GM12878 (cell line): ENCODE measurements around the gene CYP1B1. TPM values are rescaled to one million over a fixed set of nuclear protein-coding genes. Genes with fewer than 3 reads are reported as not detected.

Experiments used
- ATAC-seq: fragments of 200-7000 bp; cut with Tn5 transposase; 3 replicates; pipeline ENCODE4 v1.9.1; 2020; ENCODE audit warnings: mild to moderate bottlenecking, moderate library complexity
- BruUV-seq: library from RNA; stranded (reverse); fragments of 400-500 nt; replicated peaks from 2 replicates; lab custom pipeline; 2021; lab: Mats Ljungman, UMichigan
- CTCF ChIA-PET: fragments of 300-600 bp; sonication (Branson Sonifier 250); formaldehyde crosslinking; extraction: SDS; loops from one replicate; lab custom pipeline; 2021; ENCODE audit warnings: inconsistent platforms; lab: Yijun Ruan, JAX
- POLR2A ChIA-PET: fragments of 350-600 bp; formaldehyde crosslinking; extraction: SDS; loops from one replicate; lab custom pipeline; 2021; ENCODE audit warnings: inconsistent platforms; lab: Charles Lee
- RAD21 ChIA-PET: fragments of 300-600 bp; sonication (Branson Sonifier 250); formaldehyde crosslinking; loops from one replicate; lab custom pipeline; 2023; ENCODE audit warnings: antibody characterized with exemption; ENCODE audit not compliant: unreplicated experiment; lab: Charles Lee
- SMC1A ChIA-PET: fragments of 300-600 bp; sonication (Branson Sonifier 250); formaldehyde crosslinking; loops from one replicate; lab custom pipeline; 2023; ENCODE audit not compliant: unreplicated experiment, uncharacterized antibody; lab: Charles Lee
- DNase-seq: peaks from one replicate; pipeline ENCODE4 v3.0.0-alpha.2; 2011; ENCODE audit warnings: low read depth, low spot score
- FAIRE-seq: peaks from 3 replicates; lab custom pipeline; 2011; peaks lifted over from hg19 to GRCh38; lab: Jason Lieb, UNC
- H2AFZ ChIP-seq: 2 replicates; pipeline ENCODE4 v1.6.0; 2011; ENCODE audit warnings: low read depth, low read length, control low read depth; ENCODE audit not compliant: control insufficient read depth
- H3K27ac ChIP-seq: 2 replicates; pipeline ENCODE4 v1.5.1; 2011; ENCODE audit warnings: control low read depth; ENCODE audit not compliant: control insufficient read depth, insufficient read depth
- H3K27me3 ChIP-seq, 2 experiments: replicated peaks in 1 of 2; 2 replicates each; pipeline versions ENCODE4 v1.6.0 to v1.6.1; 2011; ENCODE audit warnings: low read length in 1 of 2; ENCODE audit not compliant: control insufficient read depth in 2 of 2, insufficient read depth in 2 of 2
- H3K36me3 ChIP-seq, 2 experiments: 2 replicates each; pipeline ENCODE4 v1.5.1; 2011; ENCODE audit warnings: low read length in 1 of 2; ENCODE audit not compliant: control insufficient read depth in 2 of 2, insufficient read depth in 2 of 2
- H3K4me1 ChIP-seq: 2 replicates; pipeline ENCODE4 v1.6.1; 2011; ENCODE audit warnings: mild to moderate bottlenecking, low read length, moderate library complexity, mixed read lengths; ENCODE audit not compliant: control insufficient read depth, insufficient read depth
- H3K4me2 ChIP-seq: 2 replicates; pipeline ENCODE4 v1.6.0; 2011; ENCODE audit warnings: control low read depth; ENCODE audit not compliant: control insufficient read depth, insufficient read depth
- H3K4me3 ChIP-seq: fragments of 200-600 bp; sonication (generic); 2 replicates; pipeline ENCODE4 v1.5.1; 2016
- H3K79me2 ChIP-seq: 2 replicates; pipeline ENCODE4 v1.6.0; 2011; ENCODE audit warnings: low read length; ENCODE audit not compliant: control insufficient read depth, insufficient read depth
- H3K9ac ChIP-seq: 2 replicates; pipeline ENCODE4 v1.8.0; 2011; ENCODE audit warnings: low read length, control low read depth, mixed read lengths; ENCODE audit not compliant: control insufficient read depth, insufficient read depth
- H3K9me3 ChIP-seq: replicated peaks from 3 replicates; pipeline ENCODE4 v1.5.1; 2011; ENCODE audit warnings: mild to moderate bottlenecking, low read length; ENCODE audit not compliant: control insufficient read depth, insufficient read depth
- H4K20me1 ChIP-seq: 2 replicates; pipeline ENCODE4 v1.6.0; 2011; ENCODE audit not compliant: control insufficient read depth, insufficient read depth
- ASH2L ChIP-seq: fragments of 300-600, 200-600 bp; sonication (generic); IDR thresholded peaks from 2 replicates; pipeline ENCODE4 v1.6.1; 2017; ENCODE audit warnings: low read depth, mild to moderate bottlenecking, borderline replicate concordance
- ATF2 ChIP-seq: IDR thresholded peaks from 2 replicates; pipeline ENCODE4 v1.6.1; 2012; ENCODE audit warnings: low read length, inconsistent platforms
- BACH1 ChIP-seq: fragments of 450-650 bp; IDR thresholded peaks from 2 replicates; pipeline ENCODE4 v1.6.1; 2017; ENCODE audit warnings: mild to moderate bottlenecking, borderline replicate concordance
- CHD1 ChIP-seq: IDR thresholded peaks from 2 replicates; pipeline ENCODE4 v1.6.1; 2012; ENCODE audit warnings: low read depth, low read length, improper control_type of control experiment
- EP300 ChIP-seq, 2 experiments: fragments of 150-350 bp in 1 of 2; IDR thresholded peaks; 2 replicates each; pipeline ENCODE4 v1.6.1; 2011 to 2012; ENCODE audit warnings: low read depth in 2 of 2, low read length in 2 of 2, borderline replicate concordance in 1 of 2, improper control_type of control experiment in 1 of 2, inconsistent platforms in 1 of 2; ENCODE audit not compliant: control insufficient read depth in 1 of 2
- ETV6 ChIP-seq, 2 experiments: fragments of 450-650 bp in 1 of 2; IDR thresholded peaks in 1 of 2; conservative IDR thresholded peaks in 1 of 2; 2 replicates each; pipeline ENCODE4 v1.6.1; 2014; ENCODE audit warnings: antibody characterized with exemption in 1 of 2, borderline replicate concordance in 1 of 2, low read depth in 1 of 2, mild to moderate bottlenecking in 1 of 2, moderate library complexity in 1 of 2
- EZH2 ChIP-seq: IDR thresholded peaks from 2 replicates; pipeline ENCODE4 v1.6.1; 2012; ENCODE audit warnings: low read depth, mild to moderate bottlenecking, control low read depth, inconsistent platforms, low read length, borderline replicate concordance; ENCODE audit not compliant: control insufficient read depth
- FOXM1 ChIP-seq: IDR thresholded peaks from 2 replicates; pipeline ENCODE4 v1.6.1; 2012; ENCODE audit warnings: low read depth, mild to moderate bottlenecking, inconsistent platforms, low read length, moderate library complexity
- IKZF1 ChIP-seq: fragments of 450-650 bp; conservative IDR thresholded peaks from 2 replicates; pipeline ENCODE4 v1.6.1; 2017; ENCODE audit warnings: antibody characterized with exemption, mild to moderate bottlenecking
- IRF4 ChIP-seq: IDR thresholded peaks from 2 replicates; pipeline ENCODE4 v1.6.1; 2011; ENCODE audit warnings: low read depth, low read length
- MTA3 ChIP-seq: IDR thresholded peaks from 2 replicates; pipeline ENCODE4 v1.6.1; 2012; ENCODE audit warnings: low read length, inconsistent platforms, borderline replicate concordance
- NR2C1 ChIP-seq: fragments of 450-650 bp; IDR thresholded peaks from 2 replicates; pipeline ENCODE4 v1.6.1; 2017; ENCODE audit warnings: antibody characterized with exemption, mild to moderate bottlenecking, moderate library complexity
- PML ChIP-seq: IDR thresholded peaks from 2 replicates; pipeline ENCODE4 v1.6.1; 2012; ENCODE audit warnings: low read length, inconsistent platforms
- RBBP5 ChIP-seq: fragments of 200-600 bp; sonication (generic); conservative IDR thresholded peaks from 2 replicates; pipeline ENCODE4 v1.6.1; 2016
- REST ChIP-seq: IDR thresholded peaks from 2 replicates; pipeline ENCODE4 v1.6.1; 2012; ENCODE audit warnings: mild to moderate bottlenecking, low read depth, low read length
- SIN3A ChIP-seq: IDR thresholded peaks from 2 replicates; pipeline ENCODE4 v1.6.1; 2012; ENCODE audit warnings: low read depth, low read length, improper control_type of control experiment
- STAT3 ChIP-seq: IDR thresholded peaks from 2 replicates; pipeline ENCODE4 v1.6.1; 2011; ENCODE audit warnings: low read depth, low read length, improper control_type of control experiment
- USF1 ChIP-seq: IDR thresholded peaks from 2 replicates; pipeline ENCODE4 v1.6.1; 2011; ENCODE audit warnings: borderline replicate concordance, low read depth, mild to moderate bottlenecking, moderate library complexity, mixed read lengths, low read length; ENCODE audit not compliant: insufficient read depth; ENCODE audit errors: extremely low read length
- ZNF274 ChIP-seq: IDR thresholded peaks from one replicate; pipeline ENCODE4 v1.8.0; 2011; ENCODE audit not compliant: insufficient read length, insufficient read depth
- WGBS: methylation state at CpG from one replicate; pipeline ENCODE4 v1.1.6; 2016; ENCODE audit warnings: low lambda C conversion rate; ENCODE audit not compliant: insufficient replicate concordance, insufficient coverage; ENCODE audit errors: missing lambda C conversion rate; 5-methylcytosine and 5-hydroxymethylcytosine counted together
- in situ Hi-C: fragments of 300-500 bp; cut with MboI; formaldehyde crosslinking; loops from 9 replicates; pipeline ENCODE4 v1.14.3; 2018; ENCODE audit warnings: mixed read lengths
- intact Hi-C: fragments of 100-400 bp; cut with micrococcal nuclease; formaldehyde crosslinking; loops from one replicate; pipeline ENCODE4 v1.14.2; 2022; ENCODE audit not compliant: unreplicated experiment
- polyA plus RNA-seq, 11 experiments: library from polyadenylated mRNA; depleted of rRNA in 4 of 11; unstranded in 6 of 11; stranded (reverse) in 5 of 11; fragments of >200 nt; fragmentation: Nextera tagmentation in 4 of 11; fragmentation: Illumina TruSeq in 1 of 11; extraction: Ambion mirVana in 4 of 11; extraction: Trizol in 1 of 11; gene quantifications; 1 replicate in 1 of 11; 2 replicates in 10 of 11; pipeline versions ENCODE4 v1.2.1 to v1.2.3, GENCODE V29; 2011 to 2016; ENCODE audit warnings: inconsistent platforms in 2 of 11, missing spikeins in 2 of 11, low read depth in 1 of 11
- total RNA-seq, 4 experiments: library from RNA; depleted of rRNA in 3 of 4; stranded (reverse); fragments of >200 nt in 3 of 4; fragmentation: Illumina TruSeq in 1 of 4; extraction: Trizol in 1 of 4; gene quantifications; 2 replicates each; pipeline versions ENCODE4 v1.2.1 to v1.2.3, GENCODE V29; 2013 to 2021

The CYP1B1 gene
- total and polyA plus RNA-seq, 10 of the 15 experiments (the other 5 are each of a cell fraction or from before 2014, with no cell fraction given) = 0.35 to 29.7 (median 3.4) TPM

- POLR2A ChIA-PET = no interaction called here
- WGBS = 64% methylated on average over 3 of the region's 3 CpGs
- no peak for DNase-seq
- intact Hi-C loops (no loop called here), in situ Hi-C loops (no loop called here)
- no peak overlapping the region for H3K4me2 ChIP-seq
- TF ChIP-seq STAT3 (no peak), SIN3A (no peak), MTA3 (no peak), IKZF1 (no peak), ATF2 (no peak), ZNF274 (no peak), ASH2L (no peak), IRF4 (no peak), REST (no peak), RBBP5 (no peak), PML (no peak), EP300 (IDR thresholded peaks at IDR 0.05; ENCODE audit: borderline replicate concordance in 1 of 2, control insufficient read depth in 1 of 2, low read depth in 2 of 2, low read length in 2 of 2) (no peak), ETV6 (conservative IDR thresholded peaks at IDR 0.05 in 1 of 2, IDR thresholded peaks at IDR 0.05 in 1 of 2; ENCODE audit: borderline replicate concordance in 1 of 2, low read depth in 1 of 2) (no peak), FOXM1 (no peak), BACH1 (no peak), USF1 (no peak), EZH2 (no peak), CHD1 (no peak), NR2C1 (no peak)
- no peaks in the 10 kb centered on the region for H3K9me3 ChIP-seq
- H3K27me3 ChIP-seq = no peaks in the 10 kb centered on the region; a peak in 2 of 4 replicates
- no peaks in the 10 kb centered on the region for H4K20me1 ChIP-seq
- no TSS peak for BruUV-seq
- H3K4me1 ChIP-seq = peaks cover 11% of the 10 kb centered on the region
- H3K27ac ChIP-seq = no peak overlapping the region
- FAIRE-seq = no peak
- H3K79me2 ChIP-seq = peaks cover 6% of the 10 kb centered on the region
- no peak for ATAC-seq
- H3K9ac ChIP-seq = no peak overlapping the region
- H3K4me3 ChIP-seq = no peak overlapping the region
- H3K36me3 ChIP-seq = no peaks in the 10 kb centered on the region
- SMC1A ChIA-PET = no interaction called here
- no peak overlapping the region for H2AFZ ChIP-seq
- CTCF ChIA-PET = interaction anchor here (0.5 to 1.7 kb wide), 3 partner anchors 36 to 394 kb away, joined by 3 to 5 read pairs (median 3); no protein-coding TSS in a partner anchor
- RAD21 ChIA-PET = interaction anchor here (0.9 kb wide), 1 partner anchor 11 kb away, joined by 3 read pairs; no protein-coding TSS in a partner anchor
Measured at GRCh38 chr2:38080346-38080745, 4.4 kb upstream of the CYP1B1 start.
